OCI-LY3 (cell line): ENCODE data around the gene CST7.

Source experiments
- H2AFZ ChIP-seq: fragments of 200-600, 300-600 bp; shearing (Covaris generic); 2 replicates; pipeline ENCODE4 v1.6.0; 2014; ENCODE audit warnings: antibody characterized with exemption, low read depth, low read length
- H3K27ac ChIP-seq: fragments of 200-600, 300-600 bp; sonication (generic); 2 replicates; pipeline ENCODE4 v1.5.1; 2014; ENCODE audit warnings: mild to moderate bottlenecking, low read length, moderate library complexity, mixed read lengths
- H3K27me3 ChIP-seq: fragments of 200-600, 300-600 bp; sonication (generic); 2 replicates; pipeline ENCODE4 v1.6.1; 2014; ENCODE audit warnings: low read depth, low read length, mixed read lengths
- H3K36me3 ChIP-seq: fragments of 200-600, 300-600 bp; sonication (generic); replicated peaks from 2 replicates; pipeline ENCODE3; 2014; ENCODE audit warnings: low read depth, low read length, mixed read lengths
- H3K4me1 ChIP-seq: fragments of 300-600, 200-600 bp; sonication (generic); 2 replicates; pipeline ENCODE4 v1.6.1; 2014; ENCODE audit warnings: low read length, mixed read lengths
- H3K4me2 ChIP-seq: fragments of 200-600, 300-600 bp; sonication (generic); 2 replicates; pipeline ENCODE4 v1.6.1; 2014; ENCODE audit warnings: low read length, mixed read lengths
- H3K4me3 ChIP-seq: fragments of 300-600, 200-600 bp; sonication (generic); 2 replicates; pipeline ENCODE4 v1.5.1; 2014; ENCODE audit warnings: antibody characterized with exemption, mild to moderate bottlenecking, low read length, moderate library complexity
- H3K79me2 ChIP-seq: fragments of 300-600, 200-600 bp; shearing (Covaris generic); 2 replicates; pipeline ENCODE4 v1.6.1; 2014; ENCODE audit warnings: mild to moderate bottlenecking, low read length, mixed read lengths
- H3K9ac ChIP-seq: fragments of 300-600, 200-600 bp; shearing (Covaris generic); 2 replicates; pipeline ENCODE4 v1.6.0; 2014; ENCODE audit warnings: mild to moderate bottlenecking, low read length, moderate library complexity
- H3K9me3 ChIP-seq: fragments of 200-600, 300-600 bp; shearing (Covaris generic); 2 replicates; pipeline ENCODE4 v1.6.1; 2014; ENCODE audit warnings: low read length, mixed read lengths; ENCODE audit not compliant: insufficient read depth
- H4K20me1 ChIP-seq: fragments of 200-600, 300-600 bp; sonication (generic); 2 replicates; pipeline ENCODE4 v1.6.1; 2016; ENCODE audit warnings: low read length, mixed read lengths; ENCODE audit not compliant: insufficient read depth
- CTCF ChIP-seq: fragments of 200-600, 300-600 bp; sonication (generic); IDR thresholded peaks from 2 replicates; pipeline ENCODE4 v1.5.1; 2014; ENCODE audit warnings: antibody characterized with exemption, low read length, low read depth
- EZH2phosphoT487 ChIP-seq: fragments of 200-600 bp; shearing (Covaris generic); IDR thresholded peaks from 2 replicates; pipeline ENCODE4 v1.6.1; 2018; ENCODE audit warnings: antibody characterized with exemption, mixed run types, low read depth

CST7 gene

GRCh38 chr20:24961384-24962181 lies 12.5 kb downstream of the CST7 start:
- no peaks in the 10 kb centered on the region for H3K27me3 ChIP-seq
- no peaks in the 10 kb centered on the region for H3K4me1 ChIP-seq
- no peak overlapping the region for H2AFZ ChIP-seq
- H3K79me2 ChIP-seq = no peaks in the 10 kb centered on the region
- no peak overlapping the region for H3K27ac ChIP-seq
- H3K36me3 ChIP-seq = peaks cover 24% of the 10 kb centered on the region
- TF ChIP-seq CTCF (no peak), EZH2phosphoT487 (no peak)
- no peak overlapping the region for H3K9ac ChIP-seq
- H4K20me1 ChIP-seq = no peaks in the 10 kb centered on the region; the same call in 1 of the 2 replicates
- H3K4me3 ChIP-seq = no peak overlapping the region
- no peak overlapping the region for H3K4me2 ChIP-seq
- H3K9me3 ChIP-seq = no peaks in the 10 kb centered on the region

- TF ChIP-seq CTCF (no peak), EZH2phosphoT487 (no peak)
- Histone ChIP-seq H2AFZ (no peak overlapping the region), H3K27me3 (no peaks in the 10 kb centered on the region), H3K4me2 (no peak overlapping the region), H3K4me3 (no peak overlapping the region), H3K36me3 (peaks cover 24% of the 10 kb centered on the region), H3K4me1 (no peaks in the 10 kb centered on the region), H3K79me2 (no peaks in the 10 kb centered on the region), H4K20me1 (no peaks in the 10 kb centered on the region; the same call in 1 of the 2 replicates), H3K9ac (no peak overlapping the region), H3K9me3 (no peaks in the 10 kb centered on the region), H3K27ac (no peak overlapping the region)
These were observed 13.1 kb downstream of the CST7 start for GRCh38 chr20:24962182-24962492.

GRCh38 chr20:24962510-24962909 lies 13.4 kb downstream of the CST7 start:
- no peaks in the 10 kb centered on the region; the same call in 1 of the 2 replicates for H4K20me1 ChIP-seq
- H3K79me2 ChIP-seq = no peaks in the 10 kb centered on the region
- H3K4me1 ChIP-seq = no peaks in the 10 kb centered on the region
- TF ChIP-seq CTCF (no peak), EZH2phosphoT487 (no peak)
- no peak overlapping the region for H3K9ac ChIP-seq
- H2AFZ ChIP-seq = no peak overlapping the region
- no peaks in the 10 kb centered on the region for H3K27me3 ChIP-seq
- H3K9me3 ChIP-seq = no peaks in the 10 kb centered on the region
- no peak overlapping the region for H3K27ac ChIP-seq
- H3K4me3 ChIP-seq = no peak overlapping the region
- no peak overlapping the region for H3K4me2 ChIP-seq
- H3K36me3 ChIP-seq = peaks cover 25% of the 10 kb centered on the region

- Histone ChIP-seq H3K36me3 (peaks cover 38% of the 10 kb centered on the region), H3K4me3 (no peak overlapping the region), H3K9me3 (no peaks in the 10 kb centered on the region), H2AFZ (no peak overlapping the region), H3K79me2 (no peaks in the 10 kb centered on the region), H3K4me2 (no peak overlapping the region), H3K27ac (no peak overlapping the region), H3K4me1 (peaks cover 12% of the 10 kb centered on the region), H4K20me1 (no peaks in the 10 kb centered on the region; the same call in 1 of the 2 replicates), H3K27me3 (no peaks in the 10 kb centered on the region), H3K9ac (no peak overlapping the region)
- no peak for TF ChIP-seq CTCF
- no peak for TF ChIP-seq EZH2phosphoT487
These were observed 14.8 kb downstream of the CST7 start for GRCh38 chr20:24963672-24964505.
